ENCODE results near the gene PEX26. TPM values are rescaled to one million over a fixed set of nuclear protein-coding genes. Genes with fewer than 3 reads are reported as not detected.

The PEX26 gene
- polyA plus RNA-seq, 3 donors: 23.9 to 31.7 (median 30.6) TPM

GRCh38 chr22:18148293-18148965 lies 70.6 kb downstream of the PEX26 start:
- DNase-seq (ENCODE audit: low read depth in 3 of 3, low spot score in 2 of 3): no peak

- no peak for DNase-seq (ENCODE audit: low read depth in 3 of 3, low spot score in 2 of 3)
These were observed 74.7 kb downstream of the PEX26 start for GRCh38 chr22:18152519-18152918.

- no peak for DNase-seq (ENCODE audit: low read depth in 3 of 3, low spot score in 2 of 3)
These were observed 77.1 kb downstream of the PEX26 start for GRCh38 chr22:18154821-18155390.

Other genes starting within 250 kb of the PEX26 start
- 10 to 100 TPM; 24.8 to 29.0 (median 27.6) TPM for gene MICAL3, start 53.4 kb upstream of the PEX26 start, polyA plus RNA-seq (ENCODE audit: insufficient read length in 3 of 3)
- 1 to 10 TPM; 1.9 to 4.4 (median 3.0) TPM for gene TUBA8, start 32.8 kb downstream of the PEX26 start, polyA plus RNA-seq (ENCODE audit: insufficient read length in 3 of 3)
- gene USP18, start 72.2 kb downstream of the PEX26 start, polyA plus RNA-seq (ENCODE audit: insufficient read length in 3 of 3): 1 to 10 TPM; 6.2 to 8.8 (median 6.7) TPM

All from right renal cortex interstitium (tissue), 3 donors.